Suprapubic skin (tissue), 4 donors: Measurements from ENCODE around the gene BLOC1S1. TPM values are rescaled to one million over a fixed set of nuclear protein-coding genes. Genes with fewer than 3 reads are reported as not detected.

Source experiments
- DNase-seq, 2 donors: peaks; one replicate each; pipeline ENCODE4 v3.0.0-alpha.2; 2019; ENCODE audit warnings: low spot score in 2 of 2
- H3K27ac ChIP-seq: fragments of 200-600 bp; sonication (generic); one replicate; pipeline ENCODE4 v1.5.1; 2019
- H3K27me3 ChIP-seq: fragments of 200-600 bp; sonication (generic); one replicate; pipeline ENCODE4 v1.5.1; 2019
- H3K36me3 ChIP-seq: fragments of 200-600 bp; sonication (generic); one replicate; pipeline ENCODE4 v1.5.1; 2019
- H3K4me1 ChIP-seq: fragments of 200-600 bp; sonication (generic); one replicate; pipeline ENCODE4 v1.5.1; 2019
- H3K4me3 ChIP-seq: fragments of 200-600 bp; sonication (generic); one replicate; pipeline ENCODE4 v1.5.1; 2019; ENCODE audit warnings: mild to moderate bottlenecking
- H3K9me3 ChIP-seq: fragments of 200-600 bp; sonication (generic); one replicate; pipeline ENCODE4 v1.5.1; 2019
- EP300 ChIP-seq: sonication (generic); formaldehyde crosslinking; IDR thresholded peaks from one replicate; pipeline ENCODE4 v1.6.1; 2017; ENCODE audit warnings: antibody characterized with exemption
- POLR2A ChIP-seq, 2 donors: fragments of 450-650 bp; IDR thresholded peaks; one replicate each; pipeline ENCODE4 v1.6.1; 2017; ENCODE audit warnings: antibody characterized with exemption in 2 of 2, mild to moderate bottlenecking in 2 of 2, moderate library complexity in 2 of 2
- POLR2AphosphoS5 ChIP-seq, 3 donors: sonication (generic); formaldehyde crosslinking; IDR thresholded peaks; one replicate each; pipeline ENCODE4 v1.6.1; 2017; ENCODE audit warnings: antibody characterized with exemption in 3 of 3
- WGBS: methylation state at CpG from one replicate; pipeline ENCODE4 v1.1.5; 2018; 5-methylcytosine and 5-hydroxymethylcytosine counted together
- total RNA-seq, 4 donors: library from RNA; depleted of rRNA; stranded (reverse); fragments of >200 nt; gene quantifications; one replicate each; pipeline ENCODE4 v1.1.0, GENCODE V29; 2016
- TF ChIP-seq, protein P1 (sequence below), 2 donors: fragments of 200-600 bp in 1 of 2; fragments of 450-650 bp in 1 of 2; sonication (generic) in 1 of 2; IDR thresholded peaks; one replicate each; pipeline ENCODE4 v1.5.1; 2016 to 2019; ENCODE audit warnings: antibody characterized with exemption in 2 of 2, mild to moderate bottlenecking in 1 of 2, moderate library complexity in 1 of 2

The BLOC1S1 gene
- total RNA-seq, 4 donors from 2014 or later, result 92.7 to 166 (median 139) TPM

DNA sequence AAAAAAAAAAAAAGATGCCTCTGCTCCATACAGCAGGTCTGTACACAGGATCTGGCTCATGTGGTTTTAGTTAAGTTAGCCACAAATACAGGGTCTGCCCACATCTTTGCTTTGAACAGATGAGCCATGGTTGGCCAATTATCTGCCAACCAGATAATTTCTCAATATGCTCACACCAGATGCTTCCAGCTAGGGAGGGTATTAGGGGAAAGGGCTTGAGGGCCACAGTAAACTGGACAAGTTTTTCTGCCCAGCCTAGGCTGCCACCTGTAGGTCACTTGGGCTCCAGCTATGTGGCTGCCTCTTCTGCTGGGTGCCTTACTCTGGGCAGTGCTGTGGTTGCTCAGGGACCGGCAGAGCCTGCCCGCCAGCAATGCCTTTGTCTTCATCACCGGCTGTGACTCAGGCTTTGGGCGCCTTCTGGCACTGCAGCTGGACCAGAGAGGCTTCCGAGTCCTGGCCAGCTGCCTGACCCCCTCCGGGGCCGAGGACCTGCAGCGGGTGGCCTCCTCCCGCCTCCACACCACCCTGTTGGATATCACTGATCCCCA is 5.1 kb downstream of the BLOC1S1 start:
- Histone ChIP-seq H3K27ac (peak overlapping the region; percentile 29), H3K36me3 (peaks cover 28% of the 10 kb centered on the region), H3K4me3 (no peak overlapping the region), H3K4me1 (peaks cover 81% of the 10 kb centered on the region), H3K9me3 (no peaks in the 10 kb centered on the region), H3K27me3 (no peaks in the 10 kb centered on the region)
- WGBS, result no CpG with 5 or more reads among the region's 9 CpGs
- peak in 1 of 2 donors; percentile 83 for DNase-seq
- TF ChIP-seq EP300 (no peak), POLR2AphosphoS5 (IDR thresholded peaks at IDR 0.05) (peak in 1 of 3 donors; percentile 14)
- TF ChIP-seq, protein P1, sequence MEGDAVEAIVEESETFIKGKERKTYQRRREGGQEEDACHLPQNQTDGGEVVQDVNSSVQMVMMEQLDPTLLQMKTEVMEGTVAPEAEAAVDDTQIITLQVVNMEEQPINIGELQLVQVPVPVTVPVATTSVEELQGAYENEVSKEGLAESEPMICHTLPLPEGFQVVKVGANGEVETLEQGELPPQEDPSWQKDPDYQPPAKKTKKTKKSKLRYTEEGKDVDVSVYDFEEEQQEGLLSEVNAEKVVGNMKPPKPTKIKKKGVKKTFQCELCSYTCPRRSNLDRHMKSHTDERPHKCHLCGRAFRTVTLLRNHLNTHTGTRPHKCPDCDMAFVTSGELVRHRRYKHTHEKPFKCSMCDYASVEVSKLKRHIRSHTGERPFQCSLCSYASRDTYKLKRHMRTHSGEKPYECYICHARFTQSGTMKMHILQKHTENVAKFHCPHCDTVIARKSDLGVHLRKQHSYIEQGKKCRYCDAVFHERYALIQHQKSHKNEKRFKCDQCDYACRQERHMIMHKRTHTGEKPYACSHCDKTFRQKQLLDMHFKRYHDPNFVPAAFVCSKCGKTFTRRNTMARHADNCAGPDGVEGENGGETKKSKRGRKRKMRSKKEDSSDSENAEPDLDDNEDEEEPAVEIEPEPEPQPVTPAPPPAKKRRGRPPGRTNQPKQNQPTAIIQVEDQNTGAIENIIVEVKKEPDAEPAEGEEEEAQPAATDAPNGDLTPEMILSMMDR (IDR thresholded peaks at IDR 0.05), result peak; percentile 13 to 37

DNA sequence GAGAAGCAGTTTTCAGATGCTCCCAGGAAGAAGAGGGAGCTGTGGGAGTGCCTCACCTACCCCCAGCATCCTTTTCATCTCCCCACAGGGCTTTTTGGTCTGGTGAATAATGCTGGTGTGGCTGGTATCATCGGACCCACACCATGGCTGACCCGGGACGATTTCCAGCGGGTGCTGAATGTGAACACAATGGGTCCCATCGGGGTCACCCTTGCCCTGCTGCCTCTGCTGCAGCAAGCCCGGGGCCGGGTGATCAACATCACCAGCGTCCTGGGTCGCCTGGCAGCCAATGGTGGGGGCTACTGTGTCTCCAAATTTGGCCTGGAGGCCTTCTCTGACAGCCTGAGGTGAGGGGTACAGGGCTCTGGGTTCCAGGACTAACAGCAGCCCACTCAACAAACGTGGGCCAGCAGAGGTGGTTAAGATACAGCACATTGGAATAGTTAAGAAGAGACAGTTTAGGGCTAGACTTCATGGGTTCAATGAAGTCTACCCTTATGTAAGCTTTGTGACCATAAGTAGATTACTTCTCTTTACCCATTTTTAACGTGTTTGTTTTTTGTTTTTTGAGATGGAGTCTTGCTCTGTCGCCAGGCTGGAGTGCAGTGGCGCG is 5.9 kb downstream of the BLOC1S1 start:
- H3K27ac ChIP-seq, result peak overlapping the region; percentile 29
- H3K36me3 ChIP-seq, result peaks cover 34% of the 10 kb centered on the region
- WGBS, result 74% methylated on average over 14 of the region's 14 CpGs
- peaks cover 82% of the 10 kb centered on the region for H3K4me1 ChIP-seq
- H3K27me3 ChIP-seq, result no peaks in the 10 kb centered on the region
- no peak overlapping the region for H3K4me3 ChIP-seq
- H3K9me3 ChIP-seq, result no peaks in the 10 kb centered on the region
- TF ChIP-seq POLR2A (IDR thresholded peaks at IDR 0.05) (no peak), POLR2AphosphoS5 (IDR thresholded peaks at IDR 0.05) (no peak), EP300 (no peak)
- TF ChIP-seq, protein P1 (IDR thresholded peaks at IDR 0.05), result no peak
- DNase-seq, result no peak

DNA sequence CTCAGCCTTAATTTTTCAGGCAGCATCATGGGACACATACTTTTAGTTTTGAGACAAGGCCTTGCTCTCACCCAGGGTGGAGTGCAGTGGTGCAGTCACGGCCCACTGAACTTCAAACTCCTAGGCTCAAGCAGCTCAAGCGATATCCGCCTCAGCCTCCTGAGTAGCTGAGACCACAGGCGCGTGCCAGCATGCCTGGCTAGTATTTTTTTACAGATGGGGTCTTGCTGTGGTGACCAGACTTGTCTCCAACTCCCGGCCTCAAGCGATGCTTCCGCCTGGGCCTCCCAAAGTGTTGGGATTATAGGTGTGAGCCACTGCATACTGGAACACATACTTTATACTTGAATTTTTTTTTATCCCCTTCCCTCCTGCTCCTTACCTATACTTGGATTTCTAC is 7.1 kb downstream of the BLOC1S1 start:
- DNase-seq, result peak in 1 of 2 donors; percentile 54
- peaks cover 82% of the 10 kb centered on the region for H3K4me1 ChIP-seq
- TF ChIP-seq, protein P1 (IDR thresholded peaks at IDR 0.05), result no peak
- TF ChIP-seq POLR2A (IDR thresholded peaks at IDR 0.05), result no peak
- TF ChIP-seq EP300, result no peak
- no peak for TF ChIP-seq POLR2AphosphoS5 (IDR thresholded peaks at IDR 0.05)
- H3K4me3 ChIP-seq, result no peak overlapping the region
- H3K27me3 ChIP-seq, result no peaks in the 10 kb centered on the region
- WGBS, result 89% methylated on average over 8 of the region's 8 CpGs
- H3K27ac ChIP-seq, result no peak overlapping the region
- H3K36me3 ChIP-seq, result peaks cover 36% of the 10 kb centered on the region
- no peaks in the 10 kb centered on the region for H3K9me3 ChIP-seq

DNA sequence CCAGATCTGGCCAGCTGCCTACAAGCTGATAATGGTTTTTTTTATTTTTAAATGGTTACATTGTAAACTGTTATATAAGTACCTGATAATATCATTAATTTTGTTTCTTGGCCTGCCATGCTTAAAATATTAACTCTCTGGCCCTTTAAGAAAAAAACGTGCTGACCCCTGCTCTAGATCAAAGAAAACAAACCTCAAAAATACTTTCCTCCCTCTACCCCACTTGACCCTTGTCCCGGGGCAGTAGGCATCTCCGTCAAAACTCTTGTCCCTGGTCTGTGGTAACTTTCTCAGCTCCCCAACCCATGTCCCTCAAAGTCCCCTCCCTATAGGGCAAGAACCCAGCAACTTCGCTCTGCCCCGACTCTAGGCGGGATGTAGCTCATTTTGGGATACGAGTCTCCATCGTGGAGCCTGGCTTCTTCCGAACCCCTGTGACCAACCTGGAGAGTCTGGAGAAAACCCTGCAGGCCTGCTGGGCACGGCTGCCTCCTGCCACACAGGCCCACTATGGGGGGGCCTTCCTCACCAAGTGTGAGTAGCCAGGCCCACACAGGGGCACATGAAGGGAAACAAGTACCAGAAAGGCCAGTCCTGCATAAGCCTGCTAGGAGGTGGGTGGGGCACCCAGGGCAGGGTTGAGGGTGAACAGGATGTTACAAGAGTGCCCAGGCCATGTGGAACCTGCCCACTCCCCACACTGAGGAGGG is 7.8 kb downstream of the BLOC1S1 start:
- Histone ChIP-seq H3K4me3 (no peak overlapping the region), H3K9me3 (no peaks in the 10 kb centered on the region), H3K4me1 (peaks cover 76% of the 10 kb centered on the region), H3K27me3 (no peaks in the 10 kb centered on the region), H3K36me3 (peaks cover 36% of the 10 kb centered on the region), H3K27ac (peak overlapping the region; percentile 1)
- peak in 1 of 2 donors; percentile 63 for DNase-seq
- TF ChIP-seq POLR2AphosphoS5 (IDR thresholded peaks at IDR 0.05), result no peak
- TF ChIP-seq EP300, result no peak
- TF ChIP-seq, protein P1 (IDR thresholded peaks at IDR 0.05), result no peak
- TF ChIP-seq POLR2A (IDR thresholded peaks at IDR 0.05), result no peak
- WGBS, result 58% methylated on average over 6 of the region's 10 CpGs
